ENCODE data around the gene CITED2.
"Not testable (repeated sequence)": the region's sequence is repeated elsewhere in the genome, so short reads cannot be mapped to it uniquely, and the experiment has no call there.

CITED2 gene

GRCh38 chr6:139418481-139419132 is 44.2 kb upstream of the CITED2 start:
- no peaks in the 10 kb centered on the region for H3F3A ChIP-seq (ENCODE audit: low read depth)
- H3K4me3 ChIP-seq (ENCODE audit: low read length, poor library complexity, severe bottlenecking): no peak overlapping the region
- H3K27me3 ChIP-seq (ENCODE audit: insufficient read depth, low read length, poor library complexity, severe bottlenecking): no peaks in the 10 kb centered on the region
- no peaks in the 10 kb centered on the region for H3K9me2 ChIP-seq (replicated peaks; ENCODE audit: low read depth, low read length)
- H3K9ac ChIP-seq (ENCODE audit: low read depth, low read length, poor library complexity, severe bottlenecking): no peak overlapping the region
- no peak overlapping the region for H3K4me2 ChIP-seq (ENCODE audit: low read depth, low read length, poor library complexity, severe bottlenecking)
- no peak for TF ChIP-seq EZH2phosphoT487 (IDR thresholded peaks at IDR 0.05; ENCODE audit: borderline replicate concordance)
- TF ChIP-seq, protein P1, sequence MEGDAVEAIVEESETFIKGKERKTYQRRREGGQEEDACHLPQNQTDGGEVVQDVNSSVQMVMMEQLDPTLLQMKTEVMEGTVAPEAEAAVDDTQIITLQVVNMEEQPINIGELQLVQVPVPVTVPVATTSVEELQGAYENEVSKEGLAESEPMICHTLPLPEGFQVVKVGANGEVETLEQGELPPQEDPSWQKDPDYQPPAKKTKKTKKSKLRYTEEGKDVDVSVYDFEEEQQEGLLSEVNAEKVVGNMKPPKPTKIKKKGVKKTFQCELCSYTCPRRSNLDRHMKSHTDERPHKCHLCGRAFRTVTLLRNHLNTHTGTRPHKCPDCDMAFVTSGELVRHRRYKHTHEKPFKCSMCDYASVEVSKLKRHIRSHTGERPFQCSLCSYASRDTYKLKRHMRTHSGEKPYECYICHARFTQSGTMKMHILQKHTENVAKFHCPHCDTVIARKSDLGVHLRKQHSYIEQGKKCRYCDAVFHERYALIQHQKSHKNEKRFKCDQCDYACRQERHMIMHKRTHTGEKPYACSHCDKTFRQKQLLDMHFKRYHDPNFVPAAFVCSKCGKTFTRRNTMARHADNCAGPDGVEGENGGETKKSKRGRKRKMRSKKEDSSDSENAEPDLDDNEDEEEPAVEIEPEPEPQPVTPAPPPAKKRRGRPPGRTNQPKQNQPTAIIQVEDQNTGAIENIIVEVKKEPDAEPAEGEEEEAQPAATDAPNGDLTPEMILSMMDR (conservative IDR thresholded peaks at IDR 0.05; ENCODE audit: low read length): no peak
- no peaks in the 10 kb centered on the region for H3K9me3 ChIP-seq (ENCODE audit: insufficient read depth, low read depth, low read length)
- H3K36me3 ChIP-seq (ENCODE audit: insufficient read depth, low read length): no peaks in the 10 kb centered on the region
- no peaks in the 10 kb centered on the region for H4K20me1 ChIP-seq (ENCODE audit: insufficient read depth, low read length, poor library complexity, severe bottlenecking)
- no peaks in the 10 kb centered on the region for H3K79me2 ChIP-seq (ENCODE audit: insufficient read depth, low read length)
- H3K4me1 ChIP-seq (ENCODE audit: insufficient read depth, low read length, poor library complexity, severe bottlenecking): no peaks in the 10 kb centered on the region
- no peak overlapping the region for H2AFZ ChIP-seq (ENCODE audit: low read length)

GRCh38 chr6:139416146-139416545 is 41.7 kb upstream of the CITED2 start:
- no peaks in the 10 kb centered on the region for H3K9me2 ChIP-seq (replicated peaks; ENCODE audit: low read depth, low read length)
- H3K9me3 ChIP-seq (ENCODE audit: insufficient read depth, low read depth, low read length): no peaks in the 10 kb centered on the region
- H3F3A ChIP-seq (ENCODE audit: low read depth): no peaks in the 10 kb centered on the region
- no peak overlapping the region for H3K4me2 ChIP-seq (ENCODE audit: low read depth, low read length, poor library complexity, severe bottlenecking)
- no peaks in the 10 kb centered on the region for H3K79me2 ChIP-seq (ENCODE audit: insufficient read depth, low read length)
- TF ChIP-seq, protein P1 (conservative IDR thresholded peaks at IDR 0.05; ENCODE audit: low read length): no peak
- no peak for TF ChIP-seq EZH2phosphoT487 (IDR thresholded peaks at IDR 0.05; ENCODE audit: borderline replicate concordance)
- H3K4me1 ChIP-seq (ENCODE audit: insufficient read depth, low read length, poor library complexity, severe bottlenecking): no peaks in the 10 kb centered on the region
- no peaks in the 10 kb centered on the region for H3K27me3 ChIP-seq (ENCODE audit: insufficient read depth, low read length, poor library complexity, severe bottlenecking)
- no peaks in the 10 kb centered on the region for H3K36me3 ChIP-seq (ENCODE audit: insufficient read depth, low read length)
- H3K9ac ChIP-seq (ENCODE audit: low read depth, low read length, poor library complexity, severe bottlenecking): no peak overlapping the region
- no peak overlapping the region for H3K4me3 ChIP-seq (ENCODE audit: low read length, poor library complexity, severe bottlenecking)
- no peaks in the 10 kb centered on the region for H4K20me1 ChIP-seq (ENCODE audit: insufficient read depth, low read length, poor library complexity, severe bottlenecking)
- H2AFZ ChIP-seq (ENCODE audit: low read length): no peak overlapping the region

- H4K20me1 ChIP-seq (ENCODE audit: insufficient read depth, low read length, poor library complexity, severe bottlenecking): no peaks in the 10 kb centered on the region
- no peaks in the 10 kb centered on the region for H3F3A ChIP-seq (ENCODE audit: low read depth)
- no peaks in the 10 kb centered on the region for H3K9me2 ChIP-seq (replicated peaks; ENCODE audit: low read depth, low read length)
- no peaks in the 10 kb centered on the region for H3K79me2 ChIP-seq (ENCODE audit: insufficient read depth, low read length)
- no peak overlapping the region for H3K4me2 ChIP-seq (ENCODE audit: low read depth, low read length, poor library complexity, severe bottlenecking)
- H3K4me1 ChIP-seq (ENCODE audit: insufficient read depth, low read length, poor library complexity, severe bottlenecking): no peaks in the 10 kb centered on the region
- no peak overlapping the region for H3K4me3 ChIP-seq (ENCODE audit: low read length, poor library complexity, severe bottlenecking)
- TF ChIP-seq EZH2phosphoT487 (IDR thresholded peaks at IDR 0.05; ENCODE audit: borderline replicate concordance): no peak
- TF ChIP-seq, protein P1 (conservative IDR thresholded peaks at IDR 0.05; ENCODE audit: low read length): no peak
- no peaks in the 10 kb centered on the region for H3K27me3 ChIP-seq (ENCODE audit: insufficient read depth, low read length, poor library complexity, severe bottlenecking)
- no peaks in the 10 kb centered on the region for H3K36me3 ChIP-seq (ENCODE audit: insufficient read depth, low read length)
- no peak overlapping the region for H2AFZ ChIP-seq (ENCODE audit: low read length)
- no peaks in the 10 kb centered on the region for H3K9me3 ChIP-seq (ENCODE audit: insufficient read depth, low read depth, low read length)
- no peak overlapping the region for H3K9ac ChIP-seq (ENCODE audit: low read depth, low read length, poor library complexity, severe bottlenecking)
These were observed 40.9 kb upstream of the CITED2 start for GRCh38 chr6:139415365-139415764.

- H3K4me3 ChIP-seq (ENCODE audit: low read length, poor library complexity, severe bottlenecking); H3K9me2 ChIP-seq (replicated peaks; ENCODE audit: low read depth, low read length); H3K4me1 ChIP-seq (ENCODE audit: insufficient read depth, low read length, poor library complexity, severe bottlenecking); H3K27me3 ChIP-seq (ENCODE audit: insufficient read depth, low read length, poor library complexity, severe bottlenecking); H3F3A ChIP-seq (ENCODE audit: low read depth); H3K79me2 ChIP-seq (ENCODE audit: insufficient read depth, low read length); H4K20me1 ChIP-seq (ENCODE audit: insufficient read depth, low read length, poor library complexity, severe bottlenecking); H3K9ac ChIP-seq (ENCODE audit: low read depth, low read length, poor library complexity, severe bottlenecking); H3K9me3 ChIP-seq (ENCODE audit: insufficient read depth, low read depth, low read length); H2AFZ ChIP-seq (ENCODE audit: low read length); H3K36me3 ChIP-seq (ENCODE audit: insufficient read depth, low read length); H3K4me2 ChIP-seq (ENCODE audit: low read depth, low read length, poor library complexity, severe bottlenecking): not testable (repeated sequence)
These were observed 37.7 kb upstream of the CITED2 start for GRCh38 chr6:139412103-139412502.

All from Loucy (cell line).